GM12873 (cell line): ENCODE results near the gene C1QTNF12.

Experiments used
- CTCF ChIP-seq: IDR thresholded peaks from 2 replicates; pipeline ENCODE4 v1.5.1; 2012; ENCODE audit warnings: low read depth, mild to moderate bottlenecking, moderate library complexity, low read length, control low read depth; ENCODE audit not compliant: insufficient read depth; ENCODE audit errors: missing control alignments

Gene C1QTNF12

DNA sequence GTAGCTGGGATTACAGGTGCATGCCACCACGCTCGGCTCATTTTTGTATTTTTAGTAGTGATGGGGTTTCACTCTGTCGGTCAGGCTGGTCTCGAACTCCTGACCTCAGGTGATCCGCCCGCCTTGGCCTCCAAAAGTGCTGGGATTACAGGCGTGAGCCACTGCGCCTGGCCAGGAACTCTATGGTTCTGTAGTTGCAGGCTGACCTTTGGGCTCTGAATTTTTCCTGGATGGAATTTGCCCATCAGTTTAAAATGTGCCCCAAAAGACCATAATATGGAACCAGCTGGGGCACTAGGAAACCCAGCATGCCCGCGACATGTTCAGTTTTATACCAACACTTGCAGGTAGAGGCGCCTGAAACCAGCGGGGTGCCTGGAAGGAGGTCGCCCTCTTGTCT is 32.1 kb upstream of the C1QTNF12 start:
- TF ChIP-seq CTCF = no peak

GRCh38 chr1:1275836-1276235 is 29.3 kb upstream of the C1QTNF12 start:
- no peak for TF ChIP-seq CTCF

DNA sequence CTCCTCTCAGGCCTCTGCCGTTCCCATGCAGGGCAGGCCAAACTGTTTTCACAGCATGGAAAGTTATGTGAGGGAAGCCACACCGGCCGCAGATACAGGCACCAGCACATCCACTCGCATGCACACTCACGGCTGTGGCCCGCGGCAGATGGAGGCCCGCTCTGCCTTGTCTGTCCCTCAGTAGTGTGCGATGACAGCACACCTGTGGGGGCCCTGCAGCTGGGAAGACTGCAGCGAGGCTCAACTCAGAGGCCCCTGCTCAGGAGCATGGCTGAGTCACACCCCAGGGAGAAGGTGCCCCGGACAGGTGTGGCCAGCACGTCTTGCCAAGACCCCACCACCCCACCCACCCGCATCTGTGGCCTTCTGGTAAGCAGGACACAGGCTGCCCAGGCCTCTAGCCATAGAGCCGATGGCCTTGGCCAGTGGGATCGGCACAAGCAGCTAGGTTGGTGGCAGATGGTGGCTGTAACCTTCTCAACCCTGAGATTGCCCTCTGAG is 28.5 kb upstream of the C1QTNF12 start:
- TF ChIP-seq CTCF = no peak

DNA sequence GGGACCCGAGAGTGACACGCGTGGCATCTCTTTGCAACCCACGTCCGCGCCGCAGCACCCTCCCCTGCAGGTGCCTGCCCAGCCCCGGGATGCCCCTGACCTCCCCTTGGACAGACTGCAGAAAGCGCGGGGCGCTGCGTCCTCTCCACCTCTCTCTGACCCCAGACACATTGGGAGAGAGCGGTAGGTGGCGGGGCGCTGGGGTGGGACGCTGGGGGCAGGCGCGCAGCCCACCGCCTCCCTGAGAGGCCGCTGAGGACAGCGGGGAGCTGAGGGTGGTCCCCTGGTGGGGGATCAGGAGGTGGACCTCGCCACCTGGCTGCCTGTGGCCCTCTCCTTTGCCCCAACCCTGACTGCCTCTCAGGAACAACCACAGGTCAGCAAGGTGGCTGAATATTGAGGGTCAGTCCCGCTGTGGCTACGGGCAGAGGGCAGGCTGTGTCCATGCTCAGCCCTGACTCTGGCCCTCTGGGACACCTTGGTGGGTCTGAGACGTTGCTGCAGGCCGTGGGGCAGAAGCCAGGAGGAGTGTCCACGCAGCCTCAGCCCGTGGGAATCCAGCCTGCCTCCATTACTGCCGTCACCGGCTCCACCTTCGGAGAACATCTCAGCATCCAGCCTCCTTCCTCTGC is 27.9 kb upstream of the C1QTNF12 start:
- TF ChIP-seq CTCF = no peak

GRCh38 chr1:1273512-1274298 is 27.2 kb upstream of the C1QTNF12 start, which contains the start of gene UBE2J2:
Gene UBE2J2, minus strand, starts transcription at chr1:1273854. Its CDS starts 5,862 bp downstream, at chr1:1267992.
- no peak for TF ChIP-seq CTCF

DNA sequence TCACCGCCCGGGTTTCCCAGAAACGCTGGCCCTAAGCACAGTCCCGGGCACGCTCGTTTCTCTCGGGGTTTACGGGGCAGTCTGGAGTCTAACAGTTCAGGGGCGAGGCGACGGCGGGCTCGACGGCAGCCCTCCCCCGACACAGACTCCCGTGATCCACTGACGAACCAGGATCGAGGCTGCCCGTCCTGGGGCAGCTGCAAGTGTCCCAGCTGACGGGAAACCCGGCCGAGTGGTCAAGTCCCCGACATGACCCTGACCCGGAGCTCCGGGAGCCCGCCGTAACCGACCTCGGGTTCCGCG is 26.6 kb upstream of the C1QTNF12 start:
- TF ChIP-seq CTCF = no peak

DNA sequence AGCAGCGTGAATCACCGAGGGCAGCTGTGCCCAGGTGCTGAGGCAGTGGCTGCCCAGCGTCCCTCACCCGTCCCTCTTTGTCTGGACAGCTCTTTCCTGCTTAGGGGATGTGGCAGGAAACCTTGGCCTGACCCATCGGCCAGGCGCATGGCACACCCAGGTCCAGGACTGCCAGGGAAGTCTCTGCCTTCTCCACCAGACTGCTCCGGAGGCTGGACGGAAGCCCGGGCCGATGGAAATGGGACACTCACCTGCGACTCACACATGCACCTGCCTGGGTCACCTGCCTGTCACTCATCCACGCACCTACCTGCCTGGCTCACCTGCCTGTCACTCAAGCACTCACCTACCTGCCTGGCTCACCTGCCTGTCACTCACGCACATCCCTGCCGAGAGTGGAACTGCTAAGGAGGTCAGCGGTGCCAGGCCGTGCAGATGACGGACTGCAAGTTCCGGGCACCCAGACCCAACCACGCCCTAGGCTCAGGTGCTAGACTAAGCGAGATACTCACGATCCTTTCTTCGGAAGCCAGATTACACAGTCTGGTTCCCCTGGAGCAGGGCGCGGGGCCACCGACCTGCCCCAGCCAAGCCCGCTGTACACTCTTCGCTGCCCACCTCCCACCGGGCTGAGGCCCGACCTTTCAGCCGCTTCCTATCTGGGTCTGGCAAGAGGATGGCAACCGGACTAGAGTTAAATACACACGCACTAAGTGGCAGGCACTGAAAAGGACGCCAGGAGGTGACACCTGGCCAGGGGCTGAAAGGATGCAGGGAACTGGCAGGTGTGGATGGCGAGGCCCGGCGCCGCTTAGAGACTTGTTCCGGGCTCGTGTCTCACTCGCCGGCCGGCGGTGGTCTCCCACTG is 26.1 kb upstream of the C1QTNF12 start:
- TF ChIP-seq CTCF = no peak
